Peyer's patch (tissue), 4 donors: Measurements from ENCODE around the gene LDLRAD4.

Experiments
- CTCF ChIP-seq, 6 experiments: fragments of 450-650 bp in 4 of 6; fragments of 200-600 bp in 2 of 6; sonication (generic) in 1 of 6; IDR thresholded peaks; one replicate each; pipeline ENCODE4 v1.5.1; 2017 to 2019; ENCODE audit warnings: antibody characterized with exemption in 6 of 6, mild to moderate bottlenecking in 3 of 6, moderate library complexity in 1 of 6
- POLR2A ChIP-seq, 2 donors: fragments of 450-650 bp; IDR thresholded peaks; one replicate each; pipeline ENCODE4 v1.5.1; 2017; ENCODE audit warnings: antibody characterized with exemption in 2 of 2, mild to moderate bottlenecking in 2 of 2, moderate library complexity in 2 of 2

- TF ChIP-seq POLR2A (IDR thresholded peaks at IDR 0.05) (no peak), CTCF (IDR thresholded peaks at IDR 0.05) (no peak)
Measured at GRCh38 chr18:13223311-13224143, 5.0 kb downstream of the LDLRAD4 start.
